Astrocyte (in vitro differentiated cells and primary cell): ENCODE measurements around the gene CACNA1H. TPM values are rescaled to one million over a fixed set of nuclear protein-coding genes. Genes with fewer than 3 reads are reported as not detected.
"Not testable (repeated sequence)": the region's sequence is repeated elsewhere in the genome, so short reads cannot be mapped to it uniquely, and the experiment has no call there.

ENCODE experiments used
- DNase-seq: peaks from one replicate; pipeline ENCODE4 v3.0.0-alpha.2; 2010; ENCODE audit warnings: low read depth
- FAIRE-seq: peaks from 2 replicates; lab custom pipeline; 2011; peaks lifted over from hg19 to GRCh38; lab: Jason Lieb, UNC
- H2AFZ ChIP-seq: 2 replicates; pipeline ENCODE4 v1.6.0; 2012; ENCODE audit warnings: low read depth, low read length, inconsistent platforms
- H3K27ac ChIP-seq: 2 replicates; pipeline ENCODE4 v1.5.1; 2011; ENCODE audit warnings: low read depth, low read length, inconsistent platforms
- H3K27me3 ChIP-seq: 2 replicates; pipeline ENCODE4 v1.6.0; 2011; ENCODE audit warnings: low read length, inconsistent platforms; ENCODE audit not compliant: insufficient read depth
- H3K36me3 ChIP-seq: 2 replicates; pipeline ENCODE4 v1.5.1; 2011; ENCODE audit warnings: low read length, inconsistent platforms; ENCODE audit not compliant: insufficient read depth
- H3K4me1 ChIP-seq: 2 replicates; pipeline ENCODE4 v1.5.1; 2011; ENCODE audit warnings: low read length, inconsistent platforms; ENCODE audit not compliant: insufficient read depth
- H3K4me2 ChIP-seq: 2 replicates; pipeline ENCODE4 v1.6.0; 2012; ENCODE audit warnings: low read length, inconsistent platforms
- H3K4me3 ChIP-seq: 2 replicates; pipeline ENCODE4 v1.5.1; 2011; ENCODE audit warnings: low read depth, mild to moderate bottlenecking, low read length, inconsistent platforms; ENCODE audit not compliant: insufficient read depth
- H3K79me2 ChIP-seq: 2 replicates; pipeline ENCODE4 v1.6.0; 2012; ENCODE audit warnings: mild to moderate bottlenecking, low read length, inconsistent platforms; ENCODE audit not compliant: insufficient read depth
- H3K9ac ChIP-seq: 2 replicates; pipeline ENCODE4 v1.6.0; 2012; ENCODE audit warnings: mild to moderate bottlenecking, low read length, inconsistent platforms
- H3K9me3 ChIP-seq: 2 replicates; pipeline ENCODE4 v1.5.1; 2012; ENCODE audit warnings: low read depth, mild to moderate bottlenecking, low read length, inconsistent platforms; ENCODE audit not compliant: insufficient read depth
- H4K20me1 ChIP-seq: 2 replicates; pipeline ENCODE4 v1.6.0; 2012; ENCODE audit warnings: low read length, inconsistent platforms; ENCODE audit not compliant: insufficient read depth
- H3K27ac Mint-ChIP-seq: one replicate; pipeline ENCODE4 v1.8.0; 2021; ENCODE audit warnings: mild to moderate bottlenecking, mixed read lengths; ENCODE audit not compliant: unreplicated experiment
- H3K27me3 Mint-ChIP-seq: one replicate; pipeline ENCODE4 v1.8.0; 2021; ENCODE audit warnings: low read depth, mixed read lengths; ENCODE audit not compliant: unreplicated experiment
- H3K36me3 Mint-ChIP-seq: one replicate; pipeline ENCODE4 v1.8.0; 2021; ENCODE audit warnings: low read depth, mixed read lengths; ENCODE audit not compliant: unreplicated experiment
- H3K4me1 Mint-ChIP-seq: one replicate; pipeline ENCODE4 v1.8.0; 2021; ENCODE audit warnings: low read depth, mixed read lengths; ENCODE audit not compliant: unreplicated experiment
- H3K4me3 Mint-ChIP-seq: one replicate; pipeline ENCODE4 v1.8.0; 2021; ENCODE audit warnings: mild to moderate bottlenecking, moderate library complexity, mixed read lengths; ENCODE audit not compliant: unreplicated experiment
- H3K9me3 Mint-ChIP-seq: one replicate; pipeline ENCODE4 v1.8.0; 2021; ENCODE audit warnings: mild to moderate bottlenecking, mixed read lengths; ENCODE audit not compliant: unreplicated experiment
- CTCF ChIP-seq: IDR thresholded peaks from 2 replicates; pipeline ENCODE4 v1.5.1; 2011; ENCODE audit warnings: low read depth, mild to moderate bottlenecking, inconsistent platforms, low read length, moderate library complexity; ENCODE audit not compliant: insufficient read depth
- EZH2 ChIP-seq: IDR thresholded peaks from 2 replicates; pipeline ENCODE4 v1.6.1; 2012; ENCODE audit warnings: mild to moderate bottlenecking, low read length, inconsistent platforms; ENCODE audit not compliant: insufficient read depth
- total RNA-seq: library from RNA; stranded (reverse); gene quantifications from 2 replicates; pipeline ENCODE4 v1.2.1, GENCODE V29; 2021

Gene CACNA1H
- total RNA-seq, 1 donor from 2014 or later: 21.7 TPM

GRCh38 chr16:1245452-1246020, 92.6 kb downstream of the CACNA1H start:
- Histone ChIP-seq H3K9me3 (no peaks in the 10 kb centered on the region), H2AFZ (no peak overlapping the region), H3K4me3 (no peak overlapping the region), H3K79me2 (no peaks in the 10 kb centered on the region), H3K9ac (no peak overlapping the region), H3K4me2 (no peak overlapping the region), H3K4me1 (no peaks in the 10 kb centered on the region), H3K27ac (no peak overlapping the region), H3K36me3 (no peaks in the 10 kb centered on the region), H4K20me1 (no peaks in the 10 kb centered on the region), H3K27me3 (peaks cover 3% of the 10 kb centered on the region)
- no peak for TF ChIP-seq CTCF
- no peak for TF ChIP-seq EZH2
- Mint-ChIP-seq H3K9me3 (no peaks in the 10 kb centered on the region), H3K36me3 (no peaks in the 10 kb centered on the region), H3K4me3 (no peak overlapping the region), H3K27ac (no peak overlapping the region), H3K4me1 (no peaks in the 10 kb centered on the region), H3K27me3 (peaks cover 31% of the 10 kb centered on the region)
- DNase-seq: no peak
- FAIRE-seq: no peak

DNA sequence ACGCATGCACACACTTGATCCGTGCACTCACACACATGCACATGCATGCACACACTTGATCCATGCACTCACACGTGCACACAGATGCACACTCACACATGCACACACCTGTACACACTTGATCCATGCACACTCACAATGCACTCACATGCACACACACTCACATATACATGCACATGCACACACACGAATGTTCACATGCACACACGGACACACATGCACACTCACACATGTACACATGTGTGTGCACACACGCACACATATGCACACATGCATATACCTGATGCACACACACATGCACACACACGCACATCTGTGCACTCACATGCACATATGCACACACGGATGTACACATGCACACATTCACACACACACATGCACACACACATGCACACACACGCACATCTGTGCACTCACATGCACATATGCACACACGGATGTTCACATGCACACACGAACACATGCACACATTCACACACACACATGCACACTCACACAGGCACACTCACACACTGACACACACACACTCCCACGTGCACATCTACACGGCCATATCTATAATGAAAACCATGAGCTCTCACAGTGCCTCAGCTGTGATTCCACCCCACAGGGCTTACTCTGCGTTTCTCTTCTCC, 95.1 kb downstream of the CACNA1H start:
- H3K4me3 Mint-ChIP-seq, H3K9ac ChIP-seq, H3K9me3 Mint-ChIP-seq, H3K27me3 ChIP-seq, H3K4me2 ChIP-seq, H3K79me2 ChIP-seq, H3K9me3 ChIP-seq, H3K27ac ChIP-seq, H3K36me3 ChIP-seq, H2AFZ ChIP-seq, H3K4me1 Mint-ChIP-seq, DNase-seq, FAIRE-seq, H3K4me3 ChIP-seq, H3K36me3 Mint-ChIP-seq, H3K4me1 ChIP-seq, H4K20me1 ChIP-seq: not testable (repeated sequence)
- Mint-ChIP-seq H3K27me3 (peaks cover 33% of the 10 kb centered on the region), H3K27ac (peak overlapping the region; percentile 34)

DNA sequence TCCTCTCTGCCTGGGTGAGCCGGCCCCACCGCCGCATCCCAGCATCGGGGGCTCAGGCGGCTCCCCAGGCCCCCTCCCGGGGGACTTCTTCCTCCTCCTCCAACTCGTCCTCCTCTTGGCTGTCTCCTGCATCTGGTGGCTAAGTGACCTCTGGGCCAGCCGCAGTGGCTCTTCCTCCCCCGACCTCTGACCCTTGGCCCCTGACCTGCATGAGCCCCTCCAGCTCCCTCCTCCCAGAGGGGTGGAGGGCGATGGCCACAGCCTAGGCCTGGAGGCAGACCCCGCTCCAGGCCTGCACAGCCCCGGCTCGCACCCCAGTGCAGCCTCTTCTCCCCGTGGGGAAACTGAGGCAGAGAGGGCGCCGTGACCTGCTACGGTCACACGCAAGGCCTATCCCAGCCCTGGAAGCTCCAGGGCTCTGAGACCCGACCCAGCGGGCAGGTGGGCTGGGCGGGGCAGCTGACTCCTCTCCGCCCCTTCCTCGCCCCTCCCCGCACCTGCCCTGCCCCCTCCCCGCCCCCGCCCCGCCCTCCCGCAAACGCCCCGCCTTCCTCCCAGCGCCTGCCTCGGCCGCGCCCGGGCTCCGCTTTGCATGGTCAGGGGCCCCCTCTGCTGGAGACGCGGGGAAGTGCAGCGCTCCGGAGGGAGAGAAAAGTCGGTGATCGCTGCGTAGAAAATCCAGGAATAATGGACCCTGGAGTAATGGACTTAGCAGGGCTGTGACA, 96.3 kb downstream of the CACNA1H start:
- H3K4me3 Mint-ChIP-seq, H3K4me3 ChIP-seq, H3K36me3 Mint-ChIP-seq, H3K27me3 ChIP-seq, H4K20me1 ChIP-seq, H3K9ac ChIP-seq, FAIRE-seq, H3K79me2 ChIP-seq, H3K9me3 ChIP-seq, H2AFZ ChIP-seq, H3K27ac Mint-ChIP-seq, H3K9me3 Mint-ChIP-seq, H3K4me1 Mint-ChIP-seq, DNase-seq, H3K4me2 ChIP-seq, H3K4me1 ChIP-seq, H3K36me3 ChIP-seq, H3K27ac ChIP-seq: not testable (repeated sequence)
- H3K27me3 Mint-ChIP-seq: peaks cover 30% of the 10 kb centered on the region

DNA sequence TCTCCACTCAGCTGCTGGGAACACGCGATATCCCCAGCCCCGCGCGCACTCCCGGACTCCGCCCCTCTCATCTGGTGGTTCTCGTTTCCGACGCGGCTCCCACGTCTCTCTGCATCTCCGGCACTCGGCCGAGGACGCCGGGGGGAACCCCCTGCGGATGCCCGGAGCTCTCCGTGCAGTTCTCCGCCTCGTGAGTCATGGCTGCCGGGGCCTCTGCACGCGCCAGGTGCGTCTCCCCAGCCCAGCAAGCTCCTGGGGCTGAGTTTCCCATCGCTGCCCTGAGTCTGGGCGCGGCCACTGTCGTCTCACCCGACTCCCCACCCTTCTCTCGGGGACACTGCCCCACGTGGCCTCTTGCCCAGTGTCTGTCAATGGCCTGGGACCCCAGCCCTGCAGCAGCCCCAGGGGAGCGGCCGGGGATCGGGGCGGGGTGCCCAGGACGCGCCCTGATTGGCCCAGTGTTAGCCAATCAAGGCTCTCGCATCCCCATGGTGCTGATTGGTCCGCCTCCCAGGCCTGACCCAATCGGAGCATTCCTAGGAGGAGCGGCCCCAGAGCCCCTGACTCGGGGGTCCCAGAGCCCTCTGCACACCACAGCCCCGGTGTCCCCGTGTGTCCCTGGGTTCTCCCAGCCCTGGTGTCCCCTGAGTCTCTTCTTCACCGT, 100.9 kb downstream of the CACNA1H start:
- H3K4me1 Mint-ChIP-seq, H3K27ac ChIP-seq, H3K4me3 ChIP-seq, H4K20me1 ChIP-seq, H2AFZ ChIP-seq, H3K27me3 Mint-ChIP-seq, H3K4me1 ChIP-seq, H3K36me3 ChIP-seq, H3K4me2 ChIP-seq, H3K9ac ChIP-seq, H3K4me3 Mint-ChIP-seq, DNase-seq, H3K27me3 ChIP-seq, H3K79me2 ChIP-seq, H3K27ac Mint-ChIP-seq, H3K36me3 Mint-ChIP-seq, FAIRE-seq, H3K9me3 ChIP-seq, H3K9me3 Mint-ChIP-seq: not testable (repeated sequence)

DNA sequence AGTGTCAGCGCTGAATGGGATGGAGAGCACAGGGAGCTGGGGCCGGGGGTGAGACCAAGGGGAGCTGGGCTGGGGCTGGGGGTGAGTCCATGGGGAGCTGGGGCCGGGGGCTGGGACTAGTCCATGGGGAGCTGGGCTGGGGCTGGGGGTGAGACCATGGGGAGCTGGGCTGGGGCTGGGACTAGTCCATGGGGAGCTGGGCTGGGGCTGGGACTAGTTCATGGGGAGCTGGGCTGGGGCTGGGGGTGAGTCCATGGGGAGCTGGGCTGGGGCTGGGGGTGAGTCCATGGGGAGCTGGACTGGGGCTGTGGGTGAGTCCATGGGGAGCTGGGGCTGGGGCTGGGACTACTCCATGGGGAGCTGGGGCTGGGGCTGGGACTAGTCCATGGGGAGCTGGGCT, 101.9 kb downstream of the CACNA1H start:
- not testable (repeated sequence) for H3K4me1 ChIP-seq, H3K27ac ChIP-seq, H3K4me1 Mint-ChIP-seq, H3K79me2 ChIP-seq, H3K36me3 Mint-ChIP-seq, H3K4me3 ChIP-seq, H3K4me3 Mint-ChIP-seq, H3K27ac Mint-ChIP-seq, H4K20me1 ChIP-seq, H3K9me3 Mint-ChIP-seq, DNase-seq, H3K27me3 Mint-ChIP-seq, H3K36me3 ChIP-seq, H3K9me3 ChIP-seq, H3K4me2 ChIP-seq, FAIRE-seq, H3K9ac ChIP-seq, H2AFZ ChIP-seq
- H3K27me3 ChIP-seq: peaks cover 11% of the 10 kb centered on the region
